Activated CD8-positive, alpha-beta memory T cell treated with anti-CD3 and anti-CD28 coated beads, Interleukin-2, amount 10 ng/mL, durations not matched to agents 7 days and 5 days (primary cell): Measurements from ENCODE around the gene MRPL55. TPM values are rescaled to one million over a fixed set of nuclear protein-coding genes. Genes with fewer than 3 reads are reported as not detected.

Experiments used
- ATAC-seq: fragments of 150-1000 bp; cut with Tn5 transposase; one replicate; pipeline ENCODE4 v1.10.0; 2021; ENCODE audit warnings: moderate library complexity
- CTCF ChIA-PET: fragments of 350-600 bp; sonication (Branson Sonifier 250); formaldehyde crosslinking; loops from one replicate; lab custom pipeline; 2021; ENCODE audit warnings: antibody characterized with exemption; lab: Charles Lee
- DNase-seq: peaks from one replicate; pipeline ENCODE4 v3.0.0-alpha.2; 2020
- H3K27ac Mint-ChIP-seq: one replicate; pipeline ENCODE4 v1.8.0; 2021; ENCODE audit warnings: mild to moderate bottlenecking, mixed read lengths
- H3K27me3 Mint-ChIP-seq: one replicate; pipeline ENCODE4 v1.8.0; 2021; ENCODE audit warnings: mixed read lengths
- H3K36me3 Mint-ChIP-seq: one replicate; pipeline ENCODE4 v1.8.0; 2021; ENCODE audit warnings: mild to moderate bottlenecking, mixed read lengths
- H3K4me1 Mint-ChIP-seq: one replicate; pipeline ENCODE4 v1.8.0; 2021; ENCODE audit warnings: mixed read lengths
- H3K4me3 Mint-ChIP-seq: one replicate; pipeline ENCODE4 v1.8.0; 2021; ENCODE audit warnings: mild to moderate bottlenecking, moderate library complexity, mixed read lengths
- H3K9me3 Mint-ChIP-seq: one replicate; pipeline ENCODE4 v1.8.0; 2022; ENCODE audit warnings: low read depth, mixed read lengths
- total RNA-seq, 2 experiments: library from RNA; stranded (reverse); gene quantifications; one replicate each; pipeline ENCODE4 v1.2.3, GENCODE V29; 2021

Gene MRPL55
- total RNA-seq, 2 experiments from 2014 or later = 51.9 to 56.4 TPM

- Mint-ChIP-seq H3K27ac (no peak overlapping the region), H3K36me3 (peaks cover 21% of the 10 kb centered on the region), H3K4me3 (no peak overlapping the region), H3K27me3 (no peaks in the 10 kb centered on the region), H3K9me3 (no peaks in the 10 kb centered on the region), H3K4me1 (peaks cover 33% of the 10 kb centered on the region)
- no peak for DNase-seq
- CTCF ChIA-PET = interaction anchor here (3.5 kb wide), 1 partner anchor 21 kb away, joined by 27 read pairs; the partner anchor contains the start of gene IBA57
- no peak for ATAC-seq
Measured at GRCh38 chr1:228144193-228144992, 35.3 kb upstream of the MRPL55 start.

- CTCF ChIA-PET = interaction anchor here (1.2 to 3.5 kb wide), 2 partner anchors 22 to 59 kb away, joined by 3 to 27 read pairs; partner anchors contain the start of gene IBA57
- DNase-seq = no peak
- Mint-ChIP-seq H3K9me3 (no peaks in the 10 kb centered on the region), H3K36me3 (peaks cover 21% of the 10 kb centered on the region), H3K4me3 (peak overlapping the region; percentile 98), H3K4me1 (peaks cover 34% of the 10 kb centered on the region), H3K27ac (peak overlapping the region; percentile 14), H3K27me3 (no peaks in the 10 kb centered on the region)
- no peak for ATAC-seq
Measured at GRCh38 chr1:228143480-228144192, 34.5 kb upstream of the MRPL55 start.

GRCh38 chr1:228142701-228143136, 33.6 kb upstream of the MRPL55 start:
- ATAC-seq (no peak), DNase-seq (no peak)
- H3K4me3 Mint-ChIP-seq = peak overlapping the region; percentile 98
- no peaks in the 10 kb centered on the region for H3K27me3 Mint-ChIP-seq
- CTCF ChIA-PET = interaction anchor here (1.2 to 3.5 kb wide), 3 partner anchors 11 to 58 kb away, joined by 3 to 27 read pairs (median 3); partner anchors contain the start of gene IBA57
- H3K27ac Mint-ChIP-seq = peak overlapping the region; percentile 99
- peaks cover 34% of the 10 kb centered on the region for H3K4me1 Mint-ChIP-seq
- H3K36me3 Mint-ChIP-seq = peaks cover 21% of the 10 kb centered on the region
- H3K9me3 Mint-ChIP-seq = no peaks in the 10 kb centered on the region

GRCh38 chr1:228142155-228142691, 33.1 kb upstream of the MRPL55 start:
- peak; percentile 41 for DNase-seq
- ATAC-seq = no peak
- Mint-ChIP-seq H3K36me3 (peaks cover 21% of the 10 kb centered on the region), H3K4me3 (peak overlapping the region; percentile 98), H3K27ac (peak overlapping the region; percentile 99), H3K27me3 (no peaks in the 10 kb centered on the region), H3K4me1 (peaks cover 39% of the 10 kb centered on the region), H3K9me3 (no peaks in the 10 kb centered on the region)
- CTCF ChIA-PET = interaction anchor here (0.8 to 3.5 kb wide), 3 partner anchors 11 to 143 kb away, joined by 3 to 27 read pairs (median 3); partner anchors contain the start of gene IBA57

- H3K27ac Mint-ChIP-seq = peak overlapping the region; percentile 99
- ATAC-seq = no peak
- H3K9me3 Mint-ChIP-seq = no peaks in the 10 kb centered on the region
Measured at GRCh38 chr1:228141226-228142044, 32.3 kb upstream of the MRPL55 start.

GRCh38 chr1:228140724-228141225, 31.7 kb upstream of the MRPL55 start:
- DNase-seq = peak; percentile 59
- ATAC-seq = no peak
- Mint-ChIP-seq H3K4me3 (peak overlapping the region; percentile 98), H3K4me1 (peaks cover 48% of the 10 kb centered on the region), H3K36me3 (peaks cover 21% of the 10 kb centered on the region), H3K9me3 (no peaks in the 10 kb centered on the region), H3K27ac (peak overlapping the region; percentile 99), H3K27me3 (no peaks in the 10 kb centered on the region)
- CTCF ChIA-PET = interaction anchor here (0.7 to 5.1 kb wide), 6 partner anchors 10 to 325 kb away, joined by 3 to 57 read pairs (median 4); partner anchors contain the start of gene IBA57

More at GRCh38 chr1:228141226-228142044, 32.3 kb upstream of the MRPL55 start:
- Mint-ChIP-seq H3K27me3 (no peaks in the 10 kb centered on the region), H3K4me1 (peaks cover 47% of the 10 kb centered on the region), H3K4me3 (peak overlapping the region; percentile 98), H3K36me3 (peaks cover 21% of the 10 kb centered on the region)
- CTCF ChIA-PET = interaction anchor here (0.8 to 5.1 kb wide), 6 partner anchors 10 to 142 kb away, joined by 3 to 57 read pairs (median 4); partner anchors contain the start of gene IBA57
- peak; percentile 70 for DNase-seq

GRCh38 chr1:228139931-228140723, 31.0 kb upstream of the MRPL55 start, which contains the start of gene GUK1:
GUK1 (plus strand) TSS chr1:228140279; CDS start chr1:228140303, 24 bp downstream.
- Mint-ChIP-seq H3K4me1 (peaks cover 48% of the 10 kb centered on the region), H3K9me3 (no peaks in the 10 kb centered on the region), H3K4me3 (peak within 1 kb of the TSS; percentile 98), H3K36me3 (peaks cover 21% of the 10 kb centered on the region), H3K27ac (peak within 1 kb of the TSS; percentile 99), H3K27me3 (peaks cover 5% of the 10 kb centered on the region)
- DNase-seq (peak; percentile 100), ATAC-seq (peak; percentile 89)
- CTCF ChIA-PET = interaction anchor here (0.7 to 5.1 kb wide), 7 partner anchors 10 to 326 kb away, joined by 3 to 57 read pairs (median 4); partner anchors contain the start of gene IBA57

- ATAC-seq = no peak
Measured at GRCh38 chr1:228139406-228139930, 30.4 kb upstream of the MRPL55 start.

GRCh38 chr1:228136901-228137300, 27.8 kb upstream of the MRPL55 start:
- H3K9me3 Mint-ChIP-seq = no peaks in the 10 kb centered on the region
- CTCF ChIA-PET = interaction anchor here (0.7 to 5.1 kb wide), 6 partner anchors 15 to 378 kb away, joined by 3 to 57 read pairs (median 3); partner anchors contain the start of gene IBA57
- H3K4me1 Mint-ChIP-seq = peaks cover 21% of the 10 kb centered on the region
- H3K27ac Mint-ChIP-seq = no peak overlapping the region
- peaks cover 9% of the 10 kb centered on the region for H3K36me3 Mint-ChIP-seq
- ATAC-seq (no peak), DNase-seq (no peak)
- no peak overlapping the region for H3K4me3 Mint-ChIP-seq
- peaks cover 10% of the 10 kb centered on the region for H3K27me3 Mint-ChIP-seq

More at GRCh38 chr1:228139406-228139930, 30.4 kb upstream of the MRPL55 start:
- no peak for DNase-seq
- peak overlapping the region; percentile 98 for H3K4me3 Mint-ChIP-seq
- H3K4me1 Mint-ChIP-seq = peaks cover 45% of the 10 kb centered on the region
- peak overlapping the region; percentile 99 for H3K27ac Mint-ChIP-seq
- CTCF ChIA-PET = interaction anchor here (0.7 to 5.1 kb wide), 3 partner anchors 9 to 324 kb away, joined by 3 to 57 read pairs (median 15); partner anchors contain the start of gene IBA57
- peaks cover 21% of the 10 kb centered on the region for H3K36me3 Mint-ChIP-seq
- H3K27me3 Mint-ChIP-seq = peaks cover 10% of the 10 kb centered on the region
- no peaks in the 10 kb centered on the region for H3K9me3 Mint-ChIP-seq

- Mint-ChIP-seq H3K4me3 (no peak overlapping the region), H3K9me3 (no peaks in the 10 kb centered on the region), H3K27ac (no peak overlapping the region), H3K27me3 (peaks cover 18% of the 10 kb centered on the region), H3K4me1 (peaks cover 26% of the 10 kb centered on the region), H3K36me3 (no peaks in the 10 kb centered on the region)
- CTCF ChIA-PET = interaction anchor here (1.6 kb wide), 1 partner anchor 32 kb away, joined by 10 read pairs; no protein-coding TSS in a partner anchor
- no peak for DNase-seq
- no peak for ATAC-seq
Measured at GRCh38 chr1:228134591-228134990, 25.5 kb upstream of the MRPL55 start.

GRCh38 chr1:228131766-228132165, 22.7 kb upstream of the MRPL55 start:
- no peaks in the 10 kb centered on the region for H3K36me3 Mint-ChIP-seq
- ATAC-seq = no peak
- no peak overlapping the region for H3K4me3 Mint-ChIP-seq
- H3K27me3 Mint-ChIP-seq = peaks cover 22% of the 10 kb centered on the region
- H3K27ac Mint-ChIP-seq = no peak overlapping the region
- DNase-seq = no peak
- CTCF ChIA-PET = interaction anchor here (1.0 to 5.3 kb wide), 8 partner anchors 11 to 384 kb away, joined by 3 to 62 read pairs (median 4); partner anchors contain the start of genes IBA57 and MRPL55
- H3K4me1 Mint-ChIP-seq = peaks cover 14% of the 10 kb centered on the region
- H3K9me3 Mint-ChIP-seq = no peaks in the 10 kb centered on the region
